Left lung (tissue), 10 donors: ENCODE data around the gene PDZD4. TPM values are rescaled to one million over a fixed set of nuclear protein-coding genes. Genes with fewer than 3 reads are reported as not detected.

Experiments
- ATAC-seq: fragments of 200-7000 bp; cut with Tn5 transposase; one replicate; pipeline ENCODE4 v1.9.1; 2020; ENCODE audit warnings: moderate library complexity
- DNase-seq, 4 donors: peaks; one replicate each; pipeline ENCODE4 v3.0.0-alpha.2; 2013 to 2020
- H3K27ac ChIP-seq, 2 donors: fragments of 200-600 bp; sonication (generic) in 1 of 2; one replicate each; pipeline versions ENCODE4 v1.5.0 to v1.8.0; 2020 to 2021
- H3K27me3 ChIP-seq, 2 donors: fragments of 200-600 bp; sonication (generic) in 1 of 2; one replicate each; pipeline versions ENCODE4 v1.5.0 to v1.8.0; 2020 to 2021
- H3K36me3 ChIP-seq, 2 donors: fragments of 200-600 bp; sonication (generic) in 1 of 2; one replicate each; pipeline versions ENCODE4 v1.5.0 to v1.8.0; 2020 to 2021
- H3K4me1 ChIP-seq, 2 donors: fragments of 200-600 bp; one replicate each; pipeline ENCODE4 v1.8.0; 2021
- H3K4me3 ChIP-seq, 2 donors: fragments of 200-600 bp; sonication (generic) in 1 of 2; one replicate each; pipeline versions ENCODE4 v1.5.0 to v1.8.0; 2020 to 2021; ENCODE audit warnings: mild to moderate bottlenecking in 1 of 2
- H3K9me3 ChIP-seq, 2 donors: fragments of 200-600 bp; sonication (generic) in 1 of 2; one replicate each; pipeline versions ENCODE4 v1.5.0 to v1.8.0; 2020 to 2021
- CTCF ChIP-seq, 2 donors: fragments of 200-600 bp; sonication (generic) in 1 of 2; IDR thresholded peaks; one replicate each; pipeline versions ENCODE4 v1.5.0 to v1.8.0; 2021; ENCODE audit warnings: antibody characterized with exemption in 2 of 2
- intact Hi-C, 2 donors: fragments of 100-400 bp; cut with DNase I; formaldehyde crosslinking; loops; one replicate each; pipeline versions ENCODE4 v1.11.2 to v1.14.2; 2022
- polyA plus RNA-seq, 6 donors: library from polyadenylated mRNA; unstranded; fragments of 120-200 nt; gene quantifications; one replicate each; pipeline ENCODE4 v1.2.1, GENCODE V29; 2013; ENCODE audit not compliant: insufficient read length in 6 of 6
- total RNA-seq, 2 donors: library from RNA; stranded (reverse); fragmentation: NEBNext Ultra II Directional; extraction: Animal tissue kit (Norgen Biotek cat#: 25700); gene quantifications; one replicate each; pipeline ENCODE4 v1.2.1, GENCODE V29; 2021
- donor health status: DM: no; HTN: yes; CAD: no.
- donor health status: DM: no; HTN: no; CAD: no.

The PDZD4 gene
- total and polyA plus RNA-seq, 8 donors = 2.3 to 13.7 (median 10.3) TPM

DNA sequence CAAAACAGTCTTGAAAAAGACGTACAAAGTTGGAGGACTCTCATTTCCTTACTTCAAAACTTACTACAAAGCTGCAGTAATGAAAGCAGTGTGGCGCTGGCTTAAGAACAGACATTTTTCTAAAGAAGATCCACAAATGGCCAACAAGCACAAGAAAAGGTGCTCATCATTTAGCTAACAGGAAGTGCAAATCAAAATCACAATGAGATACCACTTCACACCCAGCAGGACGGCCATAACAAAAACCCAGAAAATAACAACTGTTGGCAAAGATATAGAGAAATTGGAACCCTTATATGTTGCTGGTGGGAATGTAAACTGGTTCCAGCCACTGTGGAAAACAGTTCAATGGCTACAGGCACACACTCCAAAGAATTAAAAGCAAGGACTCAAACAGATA, 3.3 kb downstream of the PDZD4 start:
- DNase-seq = no peak
- Histone ChIP-seq H3K4me3 (no peak overlapping the region), H3K36me3 (no peaks in the 10 kb centered on the region), H3K9me3 (no peaks in the 10 kb centered on the region), H3K27ac (no peak overlapping the region), H3K4me1 (peaks cover 7 to 8% of the 10 kb centered on the region in 2 donors), H3K27me3 (peaks cover 30 to 70% of the 10 kb centered on the region in 2 donors)
- intact Hi-C loops = no loop called here
- no peak for ATAC-seq
- no peak for TF ChIP-seq CTCF (IDR thresholded peaks at IDR 0.05)

DNA sequence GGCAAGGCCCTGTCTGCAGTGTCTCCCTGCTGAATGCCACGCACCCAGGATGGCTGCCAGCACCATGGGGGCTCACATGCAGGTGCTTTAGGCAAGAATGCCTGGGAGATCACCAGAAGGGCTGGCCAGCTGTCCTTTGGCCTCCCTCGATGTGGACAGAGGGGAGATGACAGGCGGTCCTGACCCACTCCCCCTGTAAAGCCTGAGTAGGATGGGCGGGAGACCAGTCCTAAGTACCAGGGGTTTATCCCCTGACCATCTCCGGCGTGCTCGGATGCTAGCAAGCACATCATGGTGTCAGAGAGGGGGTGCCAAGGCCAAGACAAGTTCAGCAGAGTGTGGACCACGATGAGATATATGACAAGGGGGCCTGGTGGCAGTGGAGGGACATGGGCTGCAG, 5.3 kb downstream of the PDZD4 start:
- DNase-seq = no peak
- no peak for ATAC-seq
- Histone ChIP-seq H3K36me3 (no peaks in the 10 kb centered on the region), H3K4me3 (no peak overlapping the region), H3K9me3 (no peaks in the 10 kb centered on the region), H3K27ac (no peak overlapping the region), H3K4me1 (peaks cover 7% of the 10 kb centered on the region in 2 donors), H3K27me3 (peaks cover 24 to 61% of the 10 kb centered on the region in 2 donors)
- TF ChIP-seq CTCF (IDR thresholded peaks at IDR 0.05) = no peak
- intact Hi-C loops = no loop called here

DNA sequence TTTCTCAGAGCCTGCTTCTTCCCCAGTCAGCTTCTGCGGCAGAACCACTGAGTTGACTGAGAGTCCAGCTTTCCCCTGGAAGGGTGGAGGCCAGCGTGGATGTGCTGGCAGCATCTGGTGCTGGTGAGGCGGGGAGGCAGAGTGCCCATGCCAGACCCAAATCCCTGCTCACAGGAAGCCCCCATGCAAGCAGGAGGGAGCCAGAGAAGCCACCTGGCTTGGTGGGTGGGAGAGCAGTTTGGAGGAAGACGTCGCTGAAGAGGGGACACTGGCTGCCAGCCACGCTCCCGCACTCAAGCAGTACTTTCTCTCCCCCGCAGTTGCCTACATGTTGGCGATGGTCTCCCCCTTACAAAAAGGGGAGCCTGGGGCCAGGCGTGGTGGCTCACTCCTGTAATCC, 6.0 kb downstream of the PDZD4 start:
- Histone ChIP-seq H3K27me3 (peaks cover 24 to 61% of the 10 kb centered on the region in 2 donors), H3K4me3 (no peak overlapping the region), H3K36me3 (no peaks in the 10 kb centered on the region), H3K27ac (no peak overlapping the region), H3K9me3 (no peaks in the 10 kb centered on the region), H3K4me1 (peaks cover 0 to under 1% of the 10 kb centered on the region in 2 donors)
- intact Hi-C loops = no loop called here
- DNase-seq (no peak), ATAC-seq (no peak)
- no peak for TF ChIP-seq CTCF (IDR thresholded peaks at IDR 0.05)

DNA sequence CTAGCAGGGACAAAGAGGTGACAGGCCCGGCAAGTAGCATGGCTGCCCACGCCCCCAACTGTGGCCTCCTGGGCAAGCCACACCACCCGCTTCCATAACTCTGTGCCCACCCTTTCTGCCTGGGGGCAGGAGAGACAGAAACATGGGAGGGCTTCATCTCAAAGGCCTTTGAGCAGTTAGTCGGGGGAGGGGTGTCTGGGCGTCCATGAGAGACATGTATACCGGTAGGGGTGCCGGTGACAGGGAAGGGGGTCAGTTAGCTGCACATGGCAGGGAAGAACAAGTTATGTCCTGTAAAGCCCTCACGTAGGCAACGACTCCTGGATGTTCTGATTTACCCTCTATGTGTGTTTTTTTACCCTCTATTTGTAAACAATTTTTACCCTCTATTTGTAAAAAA, 9.3 kb downstream of the PDZD4 start:
- Histone ChIP-seq H3K36me3 (no peaks in the 10 kb centered on the region), H3K27me3 (peaks cover 14 to 55% of the 10 kb centered on the region in 2 donors), H3K27ac (no peak overlapping the region), H3K4me3 (no peak overlapping the region), H3K4me1 (no peaks in the 10 kb centered on the region), H3K9me3 (no peaks in the 10 kb centered on the region)
- DNase-seq (no peak), ATAC-seq (no peak)
- TF ChIP-seq CTCF (IDR thresholded peaks at IDR 0.05) = no peak
- intact Hi-C loops = no loop called here

DNA sequence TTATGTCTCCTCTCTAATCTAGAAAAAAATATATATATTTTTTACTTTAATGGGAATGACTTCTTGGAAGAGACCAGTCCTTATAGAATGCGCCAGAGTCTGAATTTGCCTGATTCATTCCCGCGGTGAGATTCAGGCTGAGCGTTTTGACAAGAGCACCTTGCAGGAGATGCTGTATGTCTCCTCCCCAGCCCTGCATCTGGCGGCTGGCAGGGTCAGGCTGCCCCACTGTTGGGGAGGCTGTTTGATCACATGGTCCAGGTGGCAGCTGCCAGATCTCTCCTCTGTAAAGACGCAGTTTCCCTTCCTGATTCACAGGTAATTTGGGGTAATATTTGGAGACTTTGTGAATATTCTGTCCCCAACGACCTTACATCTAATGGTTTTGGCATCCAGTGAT, 9.7 kb downstream of the PDZD4 start:
- Histone ChIP-seq H3K36me3 (no peaks in the 10 kb centered on the region), H3K27me3 (peaks cover 14 to 50% of the 10 kb centered on the region in 2 donors), H3K4me1 (no peaks in the 10 kb centered on the region), H3K4me3 (no peak overlapping the region), H3K9me3 (no peaks in the 10 kb centered on the region), H3K27ac (no peak overlapping the region)
- DNase-seq = no peak
- ATAC-seq = no peak
- no peak for TF ChIP-seq CTCF (IDR thresholded peaks at IDR 0.05)
- intact Hi-C loops = no loop called here
